Endothelial cell (in vitro differentiated cells): ENCODE results near the gene CD28. TPM values are rescaled to one million over a fixed set of nuclear protein-coding genes. Genes with fewer than 3 reads are reported as not detected.

ENCODE experiments used
- DNase-seq: peaks from one replicate; pipeline ENCODE4 v3.0.0; 2021; ENCODE audit warnings: low spot score
- H3K27ac Mint-ChIP-seq: one replicate; pipeline ENCODE4 v1.8.0; 2021; ENCODE audit warnings: mixed read lengths, inconsistent platforms; ENCODE audit not compliant: unreplicated experiment
- H3K27me3 Mint-ChIP-seq: one replicate; pipeline ENCODE4 v1.8.0; 2021; ENCODE audit warnings: mild to moderate bottlenecking, moderate library complexity, mixed read lengths, inconsistent platforms; ENCODE audit not compliant: unreplicated experiment
- H3K36me3 Mint-ChIP-seq: one replicate; pipeline ENCODE4 v1.8.0; 2021; ENCODE audit warnings: mild to moderate bottlenecking, low read depth, mixed read lengths, inconsistent platforms; ENCODE audit not compliant: unreplicated experiment
- H3K4me1 Mint-ChIP-seq: one replicate; pipeline ENCODE4 v1.8.0; 2021; ENCODE audit warnings: mild to moderate bottlenecking, mixed read lengths, inconsistent platforms; ENCODE audit not compliant: unreplicated experiment
- H3K4me3 Mint-ChIP-seq: one replicate; pipeline ENCODE4 v1.8.0; 2021; ENCODE audit warnings: mild to moderate bottlenecking, mixed read lengths, inconsistent platforms; ENCODE audit not compliant: unreplicated experiment
- H3K9me3 Mint-ChIP-seq: one replicate; pipeline ENCODE4 v1.8.0; 2021; ENCODE audit warnings: mixed read lengths, inconsistent platforms; ENCODE audit not compliant: unreplicated experiment
- CTCF ChIP-seq: fragments of 200-600 bp; sonication (generic); IDR thresholded peaks from one replicate; pipeline ENCODE4 v1.5.0; 2021; ENCODE audit warnings: antibody characterized with exemption; ENCODE audit not compliant: unreplicated experiment
- total RNA-seq: library from RNA; stranded (reverse); fragmentation: NEBNext Ultra II Directional; extraction: Animal tissue kit (Norgen Biotek cat#: 25700); gene quantifications from one replicate; pipeline ENCODE4 v1.2.1, GENCODE V29; 2021; ENCODE audit not compliant: unreplicated experiment

Gene CD28
- total RNA-seq, 1 donor from 2014 or later = not detected

- Mint-ChIP-seq H3K27ac (no peak overlapping the region), H3K36me3 (no peaks in the 10 kb centered on the region), H3K9me3 (no peaks in the 10 kb centered on the region), H3K4me3 (no peak overlapping the region), H3K27me3 (no peaks in the 10 kb centered on the region), H3K4me1 (peaks cover 3% of the 10 kb centered on the region)
- no peak for TF ChIP-seq CTCF
- no peak for DNase-seq
Measured at GRCh38 chr2:203707530-203707929, 1.1 kb downstream of the CD28 start.

- H3K36me3 Mint-ChIP-seq = no peaks in the 10 kb centered on the region
- no peaks in the 10 kb centered on the region for H3K9me3 Mint-ChIP-seq
- H3K4me3 Mint-ChIP-seq = no peak overlapping the region
- no peak for DNase-seq
- H3K4me1 Mint-ChIP-seq = peaks cover 10% of the 10 kb centered on the region
- H3K27ac Mint-ChIP-seq = no peak overlapping the region
- no peaks in the 10 kb centered on the region for H3K27me3 Mint-ChIP-seq
- no peak for TF ChIP-seq CTCF
Measured at GRCh38 chr2:203708846-203709396, 2.5 kb downstream of the CD28 start.

GRCh38 chr2:203709416-203710040 lies 3.1 kb downstream of the CD28 start:
- no peak for TF ChIP-seq CTCF
- no peaks in the 10 kb centered on the region for H3K36me3 Mint-ChIP-seq
- H3K27ac Mint-ChIP-seq = no peak overlapping the region
- no peak for DNase-seq
- H3K4me3 Mint-ChIP-seq = no peak overlapping the region
- H3K27me3 Mint-ChIP-seq = no peaks in the 10 kb centered on the region
- no peaks in the 10 kb centered on the region for H3K9me3 Mint-ChIP-seq
- peaks cover 6% of the 10 kb centered on the region for H3K4me1 Mint-ChIP-seq

GRCh38 chr2:203710226-203710625 lies 3.8 kb downstream of the CD28 start:
- H3K4me1 Mint-ChIP-seq = peaks cover 6% of the 10 kb centered on the region
- no peak overlapping the region for H3K4me3 Mint-ChIP-seq
- no peak for DNase-seq
- H3K36me3 Mint-ChIP-seq = no peaks in the 10 kb centered on the region
- no peaks in the 10 kb centered on the region for H3K27me3 Mint-ChIP-seq
- no peaks in the 10 kb centered on the region for H3K9me3 Mint-ChIP-seq
- no peak for TF ChIP-seq CTCF
- H3K27ac Mint-ChIP-seq = no peak overlapping the region

GRCh38 chr2:203710952-203711351 lies 4.5 kb downstream of the CD28 start:
- Mint-ChIP-seq H3K4me1 (peaks cover 6% of the 10 kb centered on the region), H3K9me3 (no peaks in the 10 kb centered on the region), H3K27ac (no peak overlapping the region), H3K36me3 (no peaks in the 10 kb centered on the region), H3K27me3 (no peaks in the 10 kb centered on the region), H3K4me3 (no peak overlapping the region)
- TF ChIP-seq CTCF = no peak
- no peak for DNase-seq
